ENCODE results near the gene SKP1. TPM values are rescaled to one million over a fixed set of nuclear protein-coding genes. Genes with fewer than 3 reads are reported as not detected.
"Not testable (repeated sequence)": the region's sequence is repeated elsewhere in the genome, so short reads cannot be mapped to it uniquely, and the experiment has no call there.

Gene SKP1
- 147 TPM for total RNA-seq

GRCh38 chr5:134176511-134177368, at the start of gene SKP1:
Gene SKP1 (minus strand): TSS chr5:134176950. CDS start chr5:134174022, 2,928 bp downstream.
- Histone ChIP-seq H3K27me3 (no peaks in the 10 kb centered on the region), H3K4me1 (peaks cover 52% of the 10 kb centered on the region), H3K9me3 (no peaks in the 10 kb centered on the region), H3K4me3 (peak within 1 kb of the TSS; percentile 98 to 99), H3K27ac (peak within 1 kb of the TSS; percentile 99), H3K36me3 (peaks cover 0 to 19% of the 10 kb centered on the region in 2 donors)
- no peak for DNase-seq (ENCODE audit: extremely low spot score in 2 of 2)
- TF ChIP-seq POLR2AphosphoS5 (IDR thresholded peaks at IDR 0.05; ENCODE audit: insufficient read depth in 1 of 2, low read depth in 1 of 2) (peak in 1 of 2 donors; percentile 97), POLR2A (IDR thresholded peaks at IDR 0.05) (peak in 1 of 2 donors; percentile 95), CTCF (IDR thresholded peaks at IDR 0.05) (no peak)
- intact Hi-C loops (cut with DNase I) = loop anchor here (1.0 kb wide), 1 partner anchor 49 kb away; no protein-coding TSS in a partner anchor

- TF ChIP-seq CTCF (IDR thresholded peaks at IDR 0.05) (peak in 1 of 3 experiments; percentile 22), POLR2AphosphoS5 (IDR thresholded peaks at IDR 0.05; ENCODE audit: insufficient read depth in 1 of 2, low read depth in 1 of 2) (peak; percentile 93 to 96), POLR2A (IDR thresholded peaks at IDR 0.05) (peak; percentile 29 to 95)
- H3K27me3 ChIP-seq = no peaks in the 10 kb centered on the region
- H3K4me3 ChIP-seq = peak within 1 kb of the TSS; percentile 84 to 97
- intact Hi-C loops (cut with DNase I) = loop anchor here (1.0 kb wide), 1 partner anchor 49 kb away; no protein-coding TSS in a partner anchor
- H3K36me3 ChIP-seq = no peaks in the 10 kb centered on the region
- H3K27ac ChIP-seq = peak within 1 kb of the TSS; percentile 100
- DNase-seq (ENCODE audit: extremely low spot score in 2 of 2) = peak in 1 of 2 donors; percentile 99
- no peaks in the 10 kb centered on the region for H3K9me3 ChIP-seq
- H3K4me1 ChIP-seq = peaks cover 48% of the 10 kb centered on the region
Measured at GRCh38 chr5:134225780-134226440, 49.2 kb upstream of the SKP1 start, which contains the start of gene PPP2CA. Gene PPP2CA (minus strand): TSS chr5:134226073. CDS start chr5:134225861, 212 bp downstream.

- no peaks in the 10 kb centered on the region for H3K27me3 ChIP-seq
- peaks cover 56% of the 10 kb centered on the region for H3K4me1 ChIP-seq
- no peak for TF ChIP-seq POLR2A (IDR thresholded peaks at IDR 0.05)
- no peak for TF ChIP-seq CTCF (IDR thresholded peaks at IDR 0.05)
- no peak for TF ChIP-seq POLR2AphosphoS5 (IDR thresholded peaks at IDR 0.05; ENCODE audit: insufficient read depth in 1 of 2, low read depth in 1 of 2)
- intact Hi-C loops (cut with DNase I) = loop anchor here (1.0 kb wide), 1 partner anchor 48 kb away; no protein-coding TSS in a partner anchor
- peak overlapping the region; percentile 84 to 97 for H3K4me3 ChIP-seq
- H3K36me3 ChIP-seq = no peaks in the 10 kb centered on the region
- no peaks in the 10 kb centered on the region for H3K9me3 ChIP-seq
- H3K27ac ChIP-seq = peak overlapping the region; percentile 100
- DNase-seq (ENCODE audit: extremely low spot score in 2 of 2) = no peak
Measured at GRCh38 chr5:134224888-134225779, 48.4 kb upstream of the SKP1 start.

- Histone ChIP-seq H3K4me3 (peak overlapping the region; percentile 84 to 97), H3K4me1 (peaks cover 71% of the 10 kb centered on the region), H3K36me3 (no peaks in the 10 kb centered on the region), H3K27me3 (no peaks in the 10 kb centered on the region), H3K9me3 (no peaks in the 10 kb centered on the region), H3K27ac (peak overlapping the region; percentile 100)
- intact Hi-C loops (cut with DNase I) = no loop called here
- no peak for DNase-seq (ENCODE audit: extremely low spot score in 2 of 2)
- TF ChIP-seq POLR2A (IDR thresholded peaks at IDR 0.05) (no peak), POLR2AphosphoS5 (IDR thresholded peaks at IDR 0.05; ENCODE audit: insufficient read depth in 1 of 2, low read depth in 1 of 2) (no peak), CTCF (IDR thresholded peaks at IDR 0.05) (no peak)
Measured at GRCh38 chr5:134223406-134224248, 46.9 kb upstream of the SKP1 start.

- intact Hi-C loops (cut with DNase I); H3K27ac ChIP-seq; DNase-seq (ENCODE audit: extremely low spot score in 2 of 2); H3K36me3 ChIP-seq; H3K27me3 ChIP-seq; H3K4me3 ChIP-seq; H3K9me3 ChIP-seq: not testable (repeated sequence)
- H3K4me1 ChIP-seq = peaks cover 64% of the 10 kb centered on the region
Measured at GRCh38 chr5:134221690-134222089, 44.9 kb upstream of the SKP1 start.
